ENCODE results near the gene ADGRA1.
"Not testable (repeated sequence)": the region's sequence is repeated elsewhere in the genome, so short reads cannot be mapped to it uniquely, and the experiment has no call there.

DNA sequence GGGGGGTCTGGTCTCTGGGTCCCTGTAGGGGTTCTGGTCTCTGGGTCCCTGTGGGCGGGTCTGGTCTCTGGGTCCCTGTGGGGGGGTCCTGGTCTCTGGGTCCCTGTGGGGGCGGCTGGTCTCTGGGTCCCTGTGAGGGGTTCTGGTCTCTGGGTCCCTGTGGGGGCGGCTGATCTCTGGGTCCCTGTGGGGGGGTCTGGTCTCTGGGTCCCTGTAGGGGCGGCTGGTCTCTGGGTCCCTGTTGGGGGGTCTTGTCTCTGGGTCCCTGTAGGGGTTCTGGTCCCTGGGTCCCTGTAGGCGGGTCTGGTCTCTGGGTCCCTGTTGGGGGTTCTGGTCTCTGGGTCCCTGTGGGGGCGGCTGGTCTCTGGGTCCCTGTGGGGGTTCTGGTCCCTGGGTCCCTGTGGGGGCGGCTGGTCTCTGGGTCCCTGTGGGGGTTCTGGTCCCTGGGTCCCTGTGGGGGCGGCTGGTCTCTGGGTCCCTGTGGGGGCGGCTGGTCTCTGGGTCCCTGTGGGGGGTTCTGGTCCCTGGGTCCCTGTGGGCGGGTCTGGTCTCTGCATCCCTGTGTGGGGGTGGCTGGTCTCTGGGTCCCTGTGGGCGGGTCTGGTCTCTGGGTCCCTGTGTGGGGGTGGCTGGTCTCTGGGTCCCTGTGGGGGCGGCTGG lies 49.9 kb downstream of the ADGRA1 start:
- not testable (repeated sequence) for TF ChIP-seq CTCF, POLR2A (IDR thresholded peaks at IDR 0.05)
